GM23248 (cell line): ENCODE measurements around the gene DNAAF5. TPM values are rescaled to one million over a fixed set of nuclear protein-coding genes. Genes with fewer than 3 reads are reported as not detected.

ENCODE experiments used
- DNase-seq: peaks from one replicate; pipeline ENCODE4 v3.0.0-alpha.2; 2015
- H2AFZ ChIP-seq: fragments of 200-600 bp; sonication (generic); 2 replicates; pipeline ENCODE4 v1.6.1; 2016; ENCODE audit warnings: antibody characterized with exemption
- H3F3A ChIP-seq: fragments of 200-600 bp; sonication (generic); 2 replicates; pipeline ENCODE4 v1.6.1; 2016; ENCODE audit warnings: mild to moderate bottlenecking, antibody characterized with exemption, mixed run types; ENCODE audit not compliant: insufficient read depth
- H3K27ac ChIP-seq: fragments of 200-600 bp; sonication (generic); 2 replicates; pipeline ENCODE4 v1.5.1; 2016; ENCODE audit warnings: mild to moderate bottlenecking
- H3K27me3 ChIP-seq: fragments of 200-600 bp; sonication (generic); replicated peaks from 2 replicates; pipeline ENCODE4 v1.6.1; 2016; ENCODE audit warnings: mild to moderate bottlenecking; ENCODE audit not compliant: insufficient read depth
- H3K36me3 ChIP-seq: fragments of 200-600 bp; sonication (generic); 2 replicates; pipeline ENCODE4 v1.6.1; 2016; ENCODE audit warnings: low read depth, mild to moderate bottlenecking
- H3K4me1 ChIP-seq: fragments of 200-600 bp; sonication (generic); 2 replicates; pipeline ENCODE4 v1.6.1; 2016; ENCODE audit warnings: mild to moderate bottlenecking; ENCODE audit not compliant: insufficient read depth
- H3K4me2 ChIP-seq: fragments of 200-600 bp; sonication (generic); one replicate; pipeline ENCODE4 v1.6.1; 2016; ENCODE audit warnings: mild to moderate bottlenecking; ENCODE audit not compliant: unreplicated experiment
- H3K4me3 ChIP-seq: fragments of 200-600 bp; sonication (generic); 2 replicates; pipeline ENCODE4 v1.5.1; 2016; ENCODE audit warnings: mild to moderate bottlenecking
- H3K79me2 ChIP-seq: fragments of 200-600 bp; sonication (generic); 2 replicates; pipeline ENCODE4 v1.6.1; 2016; ENCODE audit warnings: mild to moderate bottlenecking; ENCODE audit not compliant: insufficient read depth
- H3K9ac ChIP-seq: fragments of 200-600 bp; sonication (generic); 2 replicates; pipeline ENCODE4 v1.6.1; 2016; ENCODE audit warnings: mild to moderate bottlenecking
- H3K9me2 ChIP-seq: fragments of 200-600 bp; sonication (generic); 2 replicates; pipeline ENCODE4 v1.6.1; 2016; ENCODE audit warnings: mixed run types, mild to moderate bottlenecking, moderate library complexity; ENCODE audit not compliant: insufficient read depth
- H3K9me3 ChIP-seq: fragments of 200-600 bp; sonication (generic); one replicate; pipeline ENCODE4 v1.6.1; 2017; ENCODE audit warnings: low read depth
- H4K20me1 ChIP-seq: fragments of 200-600 bp; sonication (generic); 2 replicates; pipeline ENCODE4 v1.6.0; 2016; ENCODE audit not compliant: insufficient read depth
- EZH2 ChIP-seq: fragments of 200-600 bp; sonication (generic); IDR thresholded peaks from 2 replicates; pipeline ENCODE4 v1.6.1; 2018; ENCODE audit warnings: antibody characterized with exemption, mild to moderate bottlenecking; ENCODE audit not compliant: insufficient read depth, poor library complexity, severe bottlenecking
- EZH2phosphoT487 ChIP-seq: fragments of 200-600 bp; sonication (generic); IDR thresholded peaks from 2 replicates; pipeline ENCODE4 v1.6.1; 2018; ENCODE audit warnings: antibody characterized with exemption, moderate library complexity, mild to moderate bottlenecking, low read depth; ENCODE audit not compliant: insufficient read depth
- WGBS, 2 experiments: methylation state at CpG; one replicate each; pipeline ENCODE4 v1.1.6; 2015 to 2017; ENCODE audit warnings: low lambda C conversion rate in 2 of 2, low coverage in 1 of 2; ENCODE audit errors: missing lambda C conversion rate in 2 of 2; 5-methylcytosine and 5-hydroxymethylcytosine counted together
- in situ Hi-C: fragments of 300-500 bp; cut with MboI; formaldehyde crosslinking; loops from 2 replicates; pipeline ENCODE4 v1.15.0; 2020
- polyA plus RNA-seq: library from polyadenylated mRNA; unstranded; fragments of >200 nt; fragmentation: Nextera tagmentation; extraction: Ambion mirVana; gene quantifications from 2 replicates; pipeline ENCODE4 v1.2.1, GENCODE V29; 2016
- total RNA-seq: library from RNA; depleted of rRNA; stranded (reverse); fragments of >200 nt; shearing (Covaris generic); gene quantifications from 2 replicates; pipeline ENCODE4 v1.2.3, GENCODE V29; 2014

The DNAAF5 gene
- total and polyA plus RNA-seq, 2 experiments from 2014 or later, result 5.7 to 35.7 TPM

DNA sequence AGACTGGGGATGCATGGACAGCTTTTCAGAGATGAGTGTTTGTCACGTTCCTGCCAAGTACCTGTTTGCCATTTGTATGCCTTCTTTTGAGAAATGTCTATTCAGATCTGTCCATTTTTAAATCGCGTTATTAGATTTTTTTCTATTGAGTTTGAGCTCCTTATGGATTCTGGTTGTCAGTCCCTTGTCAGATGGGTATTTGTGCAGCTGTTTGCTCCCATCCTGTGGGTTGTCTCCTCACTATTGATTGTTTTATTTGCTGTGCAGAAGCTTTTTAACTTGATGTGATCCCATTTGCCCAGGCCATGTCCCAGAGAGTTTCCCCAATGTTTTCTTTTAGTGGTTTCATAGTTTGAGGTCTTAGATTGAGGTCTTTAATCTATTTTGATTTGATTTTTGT is 6.1 kb downstream of the DNAAF5 start:
- no peaks in the 10 kb centered on the region for H3K9me3 ChIP-seq
- H3K27me3 ChIP-seq, result no peaks in the 10 kb centered on the region
- 0 out of 2 replicates have a peak, but pooled peaks cover 4% of the 10 kb centered on the region for H3K9me2 ChIP-seq
- in situ Hi-C loops, result no loop called here
- peaks cover 9% of the 10 kb centered on the region for H3K36me3 ChIP-seq
- H2AFZ ChIP-seq, result no peak overlapping the region
- no peaks in the 10 kb centered on the region for H3K4me1 ChIP-seq
- no peaks in the 10 kb centered on the region for H3F3A ChIP-seq
- peaks cover 71% of the 10 kb centered on the region for H3K79me2 ChIP-seq
- H3K27ac ChIP-seq, result no peak overlapping the region
- no peak overlapping the region for H3K4me3 ChIP-seq
- WGBS, 2 experiments, result 96 to 100% methylated on average over 3 of the region's 3 CpGs
- H3K9ac ChIP-seq, result no peak overlapping the region
- TF ChIP-seq EZH2phosphoT487, result no peak
- no peak for TF ChIP-seq EZH2
- H3K4me2 ChIP-seq, result no peak overlapping the region
- no peak for DNase-seq
- H4K20me1 ChIP-seq, result no peaks in the 10 kb centered on the region

DNA sequence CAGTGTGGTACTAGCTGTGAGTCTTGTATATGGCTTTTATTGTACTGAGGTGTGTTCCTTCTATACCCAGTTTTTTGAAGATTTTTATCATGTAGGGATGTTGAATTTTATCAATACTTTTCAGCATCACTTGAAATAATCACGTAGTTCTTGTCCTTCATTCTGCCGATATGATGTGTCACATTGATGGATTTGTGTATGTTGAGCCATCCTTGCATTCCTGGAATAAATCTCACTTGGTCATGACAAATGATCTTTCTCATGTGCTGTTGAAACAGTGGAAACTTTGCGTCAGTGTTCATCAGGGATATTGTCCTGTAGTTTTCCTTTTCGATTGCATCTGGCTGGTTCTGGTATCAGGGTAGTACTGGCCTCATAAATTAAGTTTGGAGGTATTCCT is 7.7 kb downstream of the DNAAF5 start:
- no peaks in the 10 kb centered on the region for H3K4me1 ChIP-seq
- no peak overlapping the region for H3K4me2 ChIP-seq
- no peak overlapping the region for H2AFZ ChIP-seq
- TF ChIP-seq EZH2 (no peak), EZH2phosphoT487 (no peak)
- no peak for DNase-seq
- no peaks in the 10 kb centered on the region for H4K20me1 ChIP-seq
- H3K9me2 ChIP-seq, result 0 out of 2 replicates have a peak, but pooled peaks cover 4% of the 10 kb centered on the region
- H3F3A ChIP-seq, result no peaks in the 10 kb centered on the region
- H3K9me3 ChIP-seq, result no peaks in the 10 kb centered on the region
- no peaks in the 10 kb centered on the region for H3K27me3 ChIP-seq
- peaks cover 9% of the 10 kb centered on the region for H3K36me3 ChIP-seq
- H3K4me3 ChIP-seq, result no peak overlapping the region
- in situ Hi-C loops, result no loop called here
- WGBS, 2 experiments, result 98 to 99% methylated on average over 4 of the region's 4 CpGs
- no peak overlapping the region for H3K27ac ChIP-seq
- H3K79me2 ChIP-seq, result peaks cover 75% of the 10 kb centered on the region
- no peak overlapping the region for H3K9ac ChIP-seq

DNA sequence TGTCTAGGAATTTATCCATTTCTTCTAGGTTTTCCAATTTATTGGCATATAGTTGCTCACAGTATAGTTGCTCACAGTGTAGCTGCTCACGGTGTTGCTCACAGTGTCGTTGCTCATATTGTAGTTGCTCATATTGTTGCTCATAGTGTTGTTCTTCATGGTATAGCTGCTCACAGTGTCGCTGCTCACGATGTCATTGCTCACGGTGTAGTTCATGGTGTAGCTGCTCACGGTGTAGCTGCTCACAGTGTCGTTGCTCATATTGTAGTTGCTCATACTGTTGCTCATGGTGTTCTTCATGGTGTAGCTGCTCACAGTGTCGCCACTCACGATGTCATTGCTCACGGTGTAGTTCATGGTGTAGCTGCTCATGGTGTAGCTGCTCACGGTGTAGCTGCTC is 8.3 kb downstream of the DNAAF5 start:
- no peaks in the 10 kb centered on the region for H3K4me1 ChIP-seq
- H3K9me2 ChIP-seq, result 0 out of 2 replicates have a peak, but pooled peaks cover 4% of the 10 kb centered on the region
- in situ Hi-C loops, result no loop called here
- H3K4me3 ChIP-seq, result no peak overlapping the region
- TF ChIP-seq EZH2phosphoT487 (no peak), EZH2 (no peak)
- H2AFZ ChIP-seq, result no peak overlapping the region
- H3K27me3 ChIP-seq, result no peaks in the 10 kb centered on the region
- no peaks in the 10 kb centered on the region for H3K9me3 ChIP-seq
- H3K79me2 ChIP-seq, result peaks cover 75% of the 10 kb centered on the region
- WGBS, 2 experiments, result 92 to 93% methylated on average over 11 of the region's 11 CpGs
- peaks cover 9% of the 10 kb centered on the region for H3K36me3 ChIP-seq
- no peak overlapping the region for H3K9ac ChIP-seq
- H3K4me2 ChIP-seq, result no peak overlapping the region
- no peaks in the 10 kb centered on the region for H3F3A ChIP-seq
- no peaks in the 10 kb centered on the region for H4K20me1 ChIP-seq
- no peak for DNase-seq
- H3K27ac ChIP-seq, result no peak overlapping the region

DNA sequence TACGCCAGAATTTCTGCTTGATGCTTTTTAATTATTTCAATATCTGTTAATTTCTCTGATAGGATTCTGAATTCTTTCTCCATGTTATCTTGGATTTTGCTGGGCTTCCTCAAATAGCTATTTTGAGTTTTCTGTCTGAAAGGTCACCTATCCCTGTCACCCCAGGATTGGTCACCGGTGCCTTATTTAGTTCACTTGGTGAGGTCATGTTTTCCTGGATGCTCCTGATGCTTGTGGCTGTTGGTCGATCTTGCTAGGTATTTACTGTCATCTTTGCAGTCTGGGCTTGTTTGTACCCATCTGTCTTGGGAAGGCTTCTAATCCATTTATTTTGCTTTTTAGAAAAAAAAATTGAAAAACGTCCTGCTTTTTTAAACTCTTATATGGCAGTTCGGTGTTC is 11.7 kb downstream of the DNAAF5 start:
- Histone ChIP-seq H3K9ac (no peak overlapping the region), H4K20me1 (no peaks in the 10 kb centered on the region), H3K4me3 (no peak overlapping the region), H3K27ac (no peak overlapping the region), H3K27me3 (no peaks in the 10 kb centered on the region), H3K9me2 (0 out of 2 replicates have a peak, but pooled peaks cover 4% of the 10 kb centered on the region), H3K4me2 (no peak overlapping the region), H2AFZ (no peak overlapping the region), H3K79me2 (peaks cover 56% of the 10 kb centered on the region), H3F3A (no peaks in the 10 kb centered on the region), H3K4me1 (no peaks in the 10 kb centered on the region), H3K9me3 (no peaks in the 10 kb centered on the region), H3K36me3 (peaks cover 9% of the 10 kb centered on the region)
- DNase-seq, result no peak
- TF ChIP-seq EZH2phosphoT487 (no peak), EZH2 (no peak)
- WGBS, 2 experiments, result 76 to 83% methylated on average over 5 of the region's 5 CpGs
- in situ Hi-C loops, result no loop called here
